Ovary (tissue), 3 donors: Measurements from ENCODE around the gene ABCC1.

Experiments
- EP300 ChIP-seq: sonication (generic); formaldehyde crosslinking; IDR thresholded peaks from one replicate; pipeline ENCODE4 v1.6.1; 2017; ENCODE audit warnings: antibody characterized with exemption
- POLR2A ChIP-seq: fragments of 450-650 bp; IDR thresholded peaks from one replicate; pipeline ENCODE4 v1.6.1; 2017; ENCODE audit warnings: antibody characterized with exemption, mild to moderate bottlenecking, moderate library complexity
- TF ChIP-seq, protein P1 (sequence below), 3 donors: fragments of 450-650 bp in 2 of 3; fragments of 200-600 bp in 1 of 3; IDR thresholded peaks; one replicate each; pipeline versions ENCODE4 v1.5.1 to v1.8.0; 2016 to 2022; ENCODE audit warnings: antibody characterized with exemption in 3 of 3, mild to moderate bottlenecking in 1 of 3
- donor health status: DM: no; HTN: no; CAD: no.

DNA sequence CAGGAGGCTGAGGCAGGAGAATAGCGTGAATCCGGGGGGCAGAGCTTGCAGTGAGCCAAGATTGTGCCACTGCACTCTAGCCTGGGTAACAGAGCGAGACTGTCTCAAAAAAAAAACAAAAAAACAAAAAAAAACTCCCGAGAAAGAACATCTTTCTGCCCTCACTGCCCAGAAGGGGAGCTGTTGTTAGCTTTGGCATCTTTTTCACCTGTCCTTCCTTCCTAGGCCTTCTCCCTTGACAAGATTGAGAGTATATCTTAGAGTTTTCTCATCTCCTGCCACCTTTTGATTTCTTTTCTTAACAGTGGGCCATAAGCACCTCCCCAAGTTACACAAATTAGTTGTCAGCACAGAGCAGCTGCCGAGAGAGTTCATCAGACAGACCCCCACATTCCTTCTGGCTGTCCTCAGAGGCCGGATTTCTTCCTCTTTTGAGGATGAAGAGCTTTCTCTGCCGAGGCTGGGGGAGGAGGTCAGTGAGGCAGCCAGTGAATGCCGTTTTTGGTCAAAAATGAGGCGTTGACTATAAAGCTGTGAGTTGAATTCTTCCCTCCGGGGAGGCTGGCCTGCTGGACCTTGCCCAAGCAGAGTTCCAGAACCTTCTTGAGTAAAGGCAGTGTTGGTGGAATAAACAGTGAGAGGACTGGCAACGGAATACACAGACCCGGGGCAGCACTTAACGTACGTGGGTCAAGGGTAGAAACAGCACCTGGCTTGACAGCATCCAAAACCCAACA lies 146.9 kb downstream of the ABCC1 start:
- TF ChIP-seq, protein P1, sequence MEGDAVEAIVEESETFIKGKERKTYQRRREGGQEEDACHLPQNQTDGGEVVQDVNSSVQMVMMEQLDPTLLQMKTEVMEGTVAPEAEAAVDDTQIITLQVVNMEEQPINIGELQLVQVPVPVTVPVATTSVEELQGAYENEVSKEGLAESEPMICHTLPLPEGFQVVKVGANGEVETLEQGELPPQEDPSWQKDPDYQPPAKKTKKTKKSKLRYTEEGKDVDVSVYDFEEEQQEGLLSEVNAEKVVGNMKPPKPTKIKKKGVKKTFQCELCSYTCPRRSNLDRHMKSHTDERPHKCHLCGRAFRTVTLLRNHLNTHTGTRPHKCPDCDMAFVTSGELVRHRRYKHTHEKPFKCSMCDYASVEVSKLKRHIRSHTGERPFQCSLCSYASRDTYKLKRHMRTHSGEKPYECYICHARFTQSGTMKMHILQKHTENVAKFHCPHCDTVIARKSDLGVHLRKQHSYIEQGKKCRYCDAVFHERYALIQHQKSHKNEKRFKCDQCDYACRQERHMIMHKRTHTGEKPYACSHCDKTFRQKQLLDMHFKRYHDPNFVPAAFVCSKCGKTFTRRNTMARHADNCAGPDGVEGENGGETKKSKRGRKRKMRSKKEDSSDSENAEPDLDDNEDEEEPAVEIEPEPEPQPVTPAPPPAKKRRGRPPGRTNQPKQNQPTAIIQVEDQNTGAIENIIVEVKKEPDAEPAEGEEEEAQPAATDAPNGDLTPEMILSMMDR (IDR thresholded peaks at IDR 0.05) = peak in 1 of 3 donors; percentile 12
- TF ChIP-seq POLR2A (no peak), EP300 (no peak)
